ENCODE measurements around the gene PIK3CD. TPM values are rescaled to one million over a fixed set of nuclear protein-coding genes. Genes with fewer than 3 reads are reported as not detected.

PIK3CD gene
- total and polyA plus RNA-seq, 2 experiments from 2014 or later = 6.6 to 32.1 TPM

GRCh38 chr1:9658199-9658598 lies 6.7 kb downstream of the PIK3CD start (continued):
- no peak for TF ChIP-seq ZNF462 (CRISPR knock-in tag; IDR thresholded peaks at IDR 0.05)
- TF ChIP-seq EZH2phosphoT487 (IDR thresholded peaks at IDR 0.05; ENCODE audit: unreplicated experiment) = no peak
- no peak for TF ChIP-seq NANOG (IDR thresholded peaks at IDR 0.05; ENCODE audit: borderline replicate concordance)
- TF ChIP-seq CTCF (conservative IDR thresholded peaks at IDR 0.05; ENCODE audit: low read depth in 2 of 2) = no peak
- TF ChIP-seq EZH2 (IDR thresholded peaks at IDR 0.05; ENCODE audit: low read depth, unreplicated experiment) = no peak

GRCh38 chr1:9659328-9659727 lies 7.8 kb downstream of the PIK3CD start:
- ATAC-seq (no peak), DNase-seq (ENCODE audit: low spot score) (no peak)
- Histone ChIP-seq H3K27me3 (ENCODE audit: insufficient read depth) (peaks cover 1% of the 10 kb centered on the region; the same call in 1 of the 2 replicates), H3K79me2 (replicated peaks; ENCODE audit: insufficient read depth) (no peaks in the 10 kb centered on the region), H3K9me2 (ENCODE audit: insufficient read depth) (no peaks in the 10 kb centered on the region), H3K4me1 (ENCODE audit: insufficient read depth) (peaks cover 7% of the 10 kb centered on the region), H3F3A (replicated peaks; ENCODE audit: low read depth) (0 out of 2 replicates have a peak, but pooled peaks cover 3% of the 10 kb centered on the region), H3K4me3 (no peak overlapping the region), H3K36me3 (ENCODE audit: insufficient read depth) (no peaks in the 10 kb centered on the region), H4K20me1 (replicated peaks; ENCODE audit: insufficient read depth) (no peaks in the 10 kb centered on the region), H3K4me2 (no peak overlapping the region), H3K27ac (ENCODE audit: low read depth) (no peak overlapping the region), H2AFZ (no peak overlapping the region)
- Mint-ChIP-seq H3K27ac (no peak overlapping the region), H3K4me3 (no peak overlapping the region), H3K4me1 (peaks cover 10% of the 10 kb centered on the region), H3K9me3 (no peaks in the 10 kb centered on the region), H3K36me3 (ENCODE audit: low read depth) (no peaks in the 10 kb centered on the region), H3K27me3 (ENCODE audit: insufficient read depth, low read depth, poor library complexity) (peaks cover 16% of the 10 kb centered on the region)
- no peak for TF ChIP-seq ZNF114 (CRISPR knock-in tag; IDR thresholded peaks at IDR 0.05)
- no peak for TF ChIP-seq EZH2phosphoT487 (IDR thresholded peaks at IDR 0.05; ENCODE audit: unreplicated experiment)
- no peak for TF ChIP-seq POLR2AphosphoS5 (IDR thresholded peaks at IDR 0.05; ENCODE audit: low read depth)
- TF ChIP-seq JUNB (IDR thresholded peaks at IDR 0.05; ENCODE audit: unreplicated experiment) = no peak
- TF ChIP-seq CTCF (conservative IDR thresholded peaks at IDR 0.05; ENCODE audit: low read depth in 2 of 2) = no peak
- TF ChIP-seq STAT1 (IDR thresholded peaks at IDR 0.05; ENCODE audit: unreplicated experiment) = no peak
- no peak for TF ChIP-seq CREB1 (CRISPR knock-in tag; IDR thresholded peaks at IDR 0.05; ENCODE audit: low read depth)
- TF ChIP-seq NANOG (IDR thresholded peaks at IDR 0.05; ENCODE audit: borderline replicate concordance) = no peak
- TF ChIP-seq REST (IDR thresholded peaks at IDR 0.05; ENCODE audit: unreplicated experiment) = no peak
